ENCODE data around the gene CDC25C.

GRCh38 chr5:138351517-138351916 is 19.9 kb upstream of the CDC25C start:
- TF ChIP-seq SMARCA5 (IDR thresholded peaks at IDR 0.05) (no peak), NFIC (IDR thresholded peaks at IDR 0.05) (no peak), NFE2L1 (tag; IDR thresholded peaks at IDR 0.05; ENCODE audit: borderline replicate concordance, low read depth) (no peak), ZNF449 (CRISPR knock-in tag; IDR thresholded peaks at IDR 0.05) (no peak), SRF (CRISPR knock-in tag; IDR thresholded peaks at IDR 0.05) (no peak), UBTF (IDR thresholded peaks at IDR 0.05; ENCODE audit: borderline replicate concordance in 1 of 2, low read depth in 2 of 2, low read length in 2 of 2) (no peak), HDAC6 (IDR thresholded peaks at IDR 0.05; ENCODE audit: low read depth, low read length) (no peak), CTCF (IDR thresholded peaks at IDR 0.05 in 2 of 3, conservative IDR thresholded peaks at IDR 0.05 in 1 of 3; ENCODE audit: insufficient read depth in 2 of 3, low read depth in 1 of 3, low read length in 3 of 3) (no peak), BCLAF1 (IDR thresholded peaks at IDR 0.05; ENCODE audit: borderline replicate concordance in 1 of 2, control insufficient read depth in 1 of 2, low read depth in 2 of 2, low read length in 1 of 2) (no peak), MXD1 (CRISPR knock-in tag; IDR thresholded peaks at IDR 0.05; ENCODE audit: borderline replicate concordance, poor library complexity, severe bottlenecking) (no peak), FOXK1 (CRISPR knock-in tag; IDR thresholded peaks at IDR 0.05; ENCODE audit: borderline replicate concordance) (no peak), CEBPB (tag; IDR thresholded peaks at IDR 0.05) (no peak), MXI1 (IDR thresholded peaks at IDR 0.05; ENCODE audit: low read depth, low read length) (no peak), HCFC1 (IDR thresholded peaks at IDR 0.05; ENCODE audit: low read depth, low read length) (no peak)

Data from K562 (cell line).